ENCODE measurements around the gene AZU1.

DNA sequence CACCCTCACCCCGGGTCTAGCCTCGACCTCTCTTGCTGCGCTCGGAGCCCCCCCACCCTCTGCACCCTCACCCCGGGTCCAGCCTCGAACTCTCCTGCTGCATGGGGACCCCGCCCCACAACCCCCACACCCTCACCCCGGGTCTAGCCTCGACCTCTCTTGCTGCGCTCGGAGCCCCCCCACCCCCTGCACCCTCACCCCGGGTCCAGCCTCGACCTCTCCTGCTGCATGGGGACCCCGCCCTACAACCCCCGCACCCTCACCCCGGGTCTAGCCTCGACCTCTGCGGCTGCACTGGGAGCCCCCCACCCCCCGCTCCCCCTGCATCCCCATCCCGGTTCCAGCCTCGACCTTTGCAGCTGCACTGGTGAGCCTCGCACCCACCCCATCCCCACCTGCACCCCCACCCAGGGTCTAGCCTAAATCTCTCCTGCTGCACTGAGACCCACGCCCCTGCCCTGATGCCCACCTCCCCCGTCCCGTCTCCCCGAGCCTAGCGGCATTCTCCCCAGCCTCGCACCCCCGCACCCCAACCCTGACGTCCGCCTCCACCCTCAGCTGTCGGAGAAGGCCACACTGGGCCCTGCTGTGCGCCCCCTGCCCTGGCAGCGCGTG is 33.6 kb downstream of the AZU1 start:
- TF ChIP-seq, protein P1, sequence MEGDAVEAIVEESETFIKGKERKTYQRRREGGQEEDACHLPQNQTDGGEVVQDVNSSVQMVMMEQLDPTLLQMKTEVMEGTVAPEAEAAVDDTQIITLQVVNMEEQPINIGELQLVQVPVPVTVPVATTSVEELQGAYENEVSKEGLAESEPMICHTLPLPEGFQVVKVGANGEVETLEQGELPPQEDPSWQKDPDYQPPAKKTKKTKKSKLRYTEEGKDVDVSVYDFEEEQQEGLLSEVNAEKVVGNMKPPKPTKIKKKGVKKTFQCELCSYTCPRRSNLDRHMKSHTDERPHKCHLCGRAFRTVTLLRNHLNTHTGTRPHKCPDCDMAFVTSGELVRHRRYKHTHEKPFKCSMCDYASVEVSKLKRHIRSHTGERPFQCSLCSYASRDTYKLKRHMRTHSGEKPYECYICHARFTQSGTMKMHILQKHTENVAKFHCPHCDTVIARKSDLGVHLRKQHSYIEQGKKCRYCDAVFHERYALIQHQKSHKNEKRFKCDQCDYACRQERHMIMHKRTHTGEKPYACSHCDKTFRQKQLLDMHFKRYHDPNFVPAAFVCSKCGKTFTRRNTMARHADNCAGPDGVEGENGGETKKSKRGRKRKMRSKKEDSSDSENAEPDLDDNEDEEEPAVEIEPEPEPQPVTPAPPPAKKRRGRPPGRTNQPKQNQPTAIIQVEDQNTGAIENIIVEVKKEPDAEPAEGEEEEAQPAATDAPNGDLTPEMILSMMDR (IDR thresholded peaks at IDR 0.05; ENCODE audit: low read depth, low read length, poor library complexity, severe bottlenecking): no peak
- TF ChIP-seq EZH2phosphoT487 (IDR thresholded peaks at IDR 0.05; ENCODE audit: borderline replicate concordance, low read length): no peak
